H9 (cell line): ENCODE data around the gene ITPKB. TPM values are rescaled to one million over a fixed set of nuclear protein-coding genes. Genes with fewer than 3 reads are reported as not detected.

Experiments used
- DNase-seq: peaks from one replicate; pipeline ENCODE4 v3.0.0-alpha.2; 2017
- H2AFZ ChIP-seq: one replicate; pipeline ENCODE4 v1.6.1; 2013; ENCODE audit warnings: mild to moderate bottlenecking, low read length, control low read depth, moderate library complexity
- H2AK5ac ChIP-seq: 2 replicates; pipeline ENCODE4 v1.6.1; 2013; ENCODE audit warnings: low read length, control low read depth, mixed read lengths; ENCODE audit not compliant: insufficient read length
- H2BK120ac ChIP-seq: one replicate; pipeline ENCODE4 v1.6.1; 2013; ENCODE audit warnings: low read depth, mild to moderate bottlenecking, low read length, control low read depth, inconsistent platforms; ENCODE audit not compliant: poor library complexity, severe bottlenecking
- H2BK12ac ChIP-seq: 2 replicates; pipeline ENCODE4 v1.6.1; 2013; ENCODE audit warnings: low read length, control low read depth, mixed read lengths, low read depth; ENCODE audit not compliant: insufficient read length
- H2BK15ac ChIP-seq: 2 replicates; pipeline ENCODE4 v1.6.1; 2013; ENCODE audit warnings: low read depth, low read length, control low read depth
- H2BK20ac ChIP-seq: one replicate; pipeline ENCODE4 v1.6.1; 2013; ENCODE audit warnings: low read depth, mild to moderate bottlenecking, low read length, control low read depth, inconsistent platforms; ENCODE audit not compliant: poor library complexity, severe bottlenecking
- H2BK5ac ChIP-seq: 2 replicates; pipeline ENCODE4 v1.6.1; 2013; ENCODE audit warnings: low read length, control low read depth, mixed read lengths; ENCODE audit not compliant: insufficient read length
- H3K14ac ChIP-seq: 2 replicates; pipeline ENCODE4 v1.6.1; 2013; ENCODE audit warnings: low read length, control low read depth; ENCODE audit not compliant: insufficient read depth
- H3K18ac ChIP-seq: 2 replicates; pipeline ENCODE4 v1.6.1; 2013; ENCODE audit warnings: low read depth, mild to moderate bottlenecking, mixed read lengths, low read length, control low read depth; ENCODE audit not compliant: insufficient read length
- H3K23ac ChIP-seq: 2 replicates; pipeline ENCODE4 v1.6.1; 2013; ENCODE audit warnings: low read length, control low read depth, mixed read lengths, low read depth; ENCODE audit not compliant: insufficient read length
- H3K23me2 ChIP-seq: 2 replicates; pipeline ENCODE4 v1.6.1; 2013; ENCODE audit warnings: low read depth, mild to moderate bottlenecking, mixed read lengths, low read length, control low read depth; ENCODE audit not compliant: insufficient read length, poor library complexity, severe bottlenecking
- H3K27ac ChIP-seq: 2 replicates; pipeline ENCODE4 v1.5.1; 2013; ENCODE audit warnings: low read length, control low read depth, mixed read lengths, low read depth; ENCODE audit not compliant: insufficient read length
- H3K27me3 ChIP-seq: 2 replicates; pipeline ENCODE4 v1.6.1; 2013; ENCODE audit warnings: low read length, control low read depth, inconsistent platforms; ENCODE audit not compliant: insufficient read depth
- H3K4ac ChIP-seq: 2 replicates; pipeline ENCODE4 v1.6.1; 2013; ENCODE audit warnings: low read depth, mild to moderate bottlenecking, control low read depth, inconsistent platforms, low read length, moderate library complexity
- H3K4me1 ChIP-seq: 2 replicates; pipeline ENCODE4 v1.6.1; 2013; ENCODE audit warnings: low read length, control low read depth, inconsistent platforms; ENCODE audit not compliant: insufficient read depth
- H3K4me2 ChIP-seq: 2 replicates; pipeline ENCODE4 v1.6.1; 2013; ENCODE audit warnings: low read length, control low read depth, mixed read lengths; ENCODE audit not compliant: insufficient read length, insufficient read depth
- H3K56ac ChIP-seq: 2 replicates; pipeline ENCODE4 v1.6.1; 2013; ENCODE audit warnings: low read depth, mild to moderate bottlenecking, mixed read lengths, low read length, control low read depth; ENCODE audit not compliant: insufficient read length
- H3K79me1 ChIP-seq: 2 replicates; pipeline ENCODE4 v1.6.1; 2013; ENCODE audit warnings: low read depth, mild to moderate bottlenecking, moderate library complexity, low read length, control low read depth, inconsistent platforms; ENCODE audit not compliant: insufficient read depth, poor library complexity, severe bottlenecking
- H3K79me2 ChIP-seq: 2 replicates; pipeline ENCODE4 v1.6.1; 2013; ENCODE audit warnings: low read length, control low read depth, inconsistent platforms; ENCODE audit not compliant: insufficient read depth
- H3K9ac ChIP-seq: 2 replicates; pipeline ENCODE4 v1.6.1; 2013; ENCODE audit warnings: low read length, control low read depth, mixed read lengths; ENCODE audit not compliant: insufficient read length; ENCODE audit errors: extremely low read depth
- H3K9me3 ChIP-seq: one replicate; pipeline ENCODE4 v1.6.1; 2013; ENCODE audit warnings: low read depth, low read length, inconsistent platforms; ENCODE audit not compliant: control insufficient read depth
- H3T11ph ChIP-seq: one replicate; pipeline ENCODE4 v1.6.1; 2013; ENCODE audit warnings: mild to moderate bottlenecking, low read length, control low read depth, inconsistent platforms
- H4K20me1 ChIP-seq: one replicate; pipeline ENCODE4 v1.6.1; 2013; ENCODE audit not compliant: control insufficient read depth, insufficient read length, insufficient read depth
- H4K5ac ChIP-seq: 2 replicates; pipeline ENCODE4 v1.6.1; 2013; ENCODE audit warnings: low read depth, mild to moderate bottlenecking, mixed read lengths, low read length, control low read depth; ENCODE audit not compliant: insufficient read length
- H4K8ac ChIP-seq: replicated peaks from 2 replicates; pipeline ENCODE4 v1.6.1; 2013; ENCODE audit warnings: low read length, control low read depth, mixed read lengths, low read depth; ENCODE audit not compliant: insufficient read length
- H4K91ac ChIP-seq: 2 replicates; pipeline ENCODE4 v1.6.1; 2013; ENCODE audit warnings: low read depth, mild to moderate bottlenecking, moderate library complexity, mixed read lengths, low read length, control low read depth; ENCODE audit not compliant: insufficient read length
- H3K27ac Mint-ChIP-seq, 3 experiments: 2 replicates in 2 of 3; 3 replicates in 1 of 3; pipeline ENCODE4 v1.8.0; 2020 to 2021; ENCODE audit warnings: mixed read lengths in 3 of 3, mild to moderate bottlenecking in 1 of 3, moderate library complexity in 1 of 3
- H3K27me3 Mint-ChIP-seq: 2 replicates; pipeline ENCODE4 v1.8.0; 2021; ENCODE audit warnings: low read depth, mild to moderate bottlenecking, moderate library complexity, mixed read lengths
- H3K36me3 Mint-ChIP-seq, 3 experiments: 2 replicates in 2 of 3; 3 replicates in 1 of 3; pipeline ENCODE4 v1.8.0; 2020 to 2021; ENCODE audit warnings: low read depth in 3 of 3, mixed read lengths in 3 of 3; ENCODE audit not compliant: insufficient read depth in 1 of 3
- H3K4me1 Mint-ChIP-seq, 2 experiments: 2 replicates each; pipeline ENCODE4 v1.8.0; 2020; ENCODE audit warnings: mixed read lengths in 2 of 2
- H3K4me3 Mint-ChIP-seq, 2 experiments: 2 replicates in 1 of 2; 3 replicates in 1 of 2; pipeline ENCODE4 v1.8.0; 2020 to 2021; ENCODE audit warnings: mild to moderate bottlenecking in 2 of 2, mixed read lengths in 2 of 2, moderate library complexity in 1 of 2
- H3K9me3 Mint-ChIP-seq, 2 experiments: 2 replicates in 1 of 2; 3 replicates in 1 of 2; pipeline ENCODE4 v1.8.0; 2020; ENCODE audit warnings: mild to moderate bottlenecking in 2 of 2, mixed read lengths in 2 of 2, moderate library complexity in 1 of 2
- CTCF ChIP-seq: fragments of 200-600 bp; sonication (generic); conservative IDR thresholded peaks from 3 replicates; pipeline ENCODE4 v1.8.0; 2021; ENCODE audit warnings: antibody characterized with exemption, mild to moderate bottlenecking
- WGBS: extraction: QIAGEN DNeasy Blood & Tissue Kit; methylation state at CpG from one replicate; pipeline ENCODE4 v1.1.7; 2013; ENCODE audit warnings: missing lambda C conversion rate, low lambda C conversion rate, mixed read lengths; ENCODE audit not compliant: insufficient read length; ENCODE audit errors: extremely low coverage; 5-methylcytosine and 5-hydroxymethylcytosine counted together
- total RNA-seq: library from RNA; stranded (reverse); gene quantifications from 2 replicates; pipeline ENCODE4 v1.2.1, GENCODE V29; 2021

The ITPKB gene
- total RNA-seq, 1 experiment from 2014 or later: 3.8 TPM

GRCh38 chr1:226709953-226710352 is 29.1 kb downstream of the ITPKB start:
- Histone ChIP-seq H3K9ac (no peak overlapping the region), H3K4me1 (peaks cover 3% of the 10 kb centered on the region; the same call in 1 of the 2 replicates), H3K14ac (no peak overlapping the region), H3K23ac (no peak overlapping the region), H2BK12ac (no peak overlapping the region), H2BK15ac (no peak overlapping the region), H4K8ac (no peak overlapping the region), H2BK120ac (no peak overlapping the region), H3T11ph (no peak overlapping the region), H3K27ac (no peak overlapping the region), H3K56ac (no peak overlapping the region), H3K9me3 (no peaks in the 10 kb centered on the region), H2AK5ac (no peak overlapping the region), H4K91ac (no peak overlapping the region), H4K5ac (no peak overlapping the region), H3K18ac (no peak overlapping the region), H3K23me2 (no peaks in the 10 kb centered on the region), H2BK20ac (no peak overlapping the region), H2AFZ (no peak overlapping the region), H4K20me1 (no peaks in the 10 kb centered on the region), H3K27me3 (no peaks in the 10 kb centered on the region), H3K79me1 (no peaks in the 10 kb centered on the region), H3K4me2 (no peak overlapping the region), H3K79me2 (no peaks in the 10 kb centered on the region), H2BK5ac (no peak overlapping the region), H3K4ac (no peak overlapping the region)
- no peak overlapping the region for H3K27ac Mint-ChIP-seq
- no peak for TF ChIP-seq CTCF
- WGBS: no CpG with 5 or more reads among the region's 4 CpGs
- H3K4me3 Mint-ChIP-seq: no peak overlapping the region
- no peak for DNase-seq
- H3K9me3 Mint-ChIP-seq: peaks cover 0 to 5% of the 10 kb centered on the region in 2 experiments; a peak in 2 of 5 replicates
- H3K4me1 Mint-ChIP-seq: peaks cover 23 to 24% of the 10 kb centered on the region in 2 experiments
- no peaks in the 10 kb centered on the region; the same call in 1 of the 2 replicates for H3K27me3 Mint-ChIP-seq
- H3K36me3 Mint-ChIP-seq: peaks cover 0 to 5% (median 0%) of the 10 kb centered on the region in 3 experiments; a peak in 2 of 7 replicates
